Measurements from ENCODE around the gene KLHL5.

- TF ChIP-seq CTCF (IDR thresholded peaks at IDR 0.05; ENCODE audit: low read depth, low read length) (no peak), POLR2A (IDR thresholded peaks at IDR 0.05; ENCODE audit: extremely low read depth, insufficient read length) (no peak), MYC (IDR thresholded peaks at IDR 0.05; ENCODE audit: low read depth, low read length) (no peak), MAX (IDR thresholded peaks at IDR 0.05; ENCODE audit: low read depth, low read length) (no peak)
Measured at GRCh38 chr4:39054497-39054896, 7.5 kb upstream of the KLHL5 start.
